HUES64 (cell line): ENCODE measurements around the gene NMNAT3.

ENCODE experiments used
- H3K27ac ChIP-seq: 2 replicates; pipeline ENCODE4 v1.7.0; 2013; ENCODE audit warnings: low read depth, low read length, inconsistent platforms
- H3K27me3 ChIP-seq: 2 replicates; pipeline ENCODE4 v1.6.1; 2013; ENCODE audit warnings: mild to moderate bottlenecking, low read length; ENCODE audit not compliant: insufficient read depth
- H3K36me3 ChIP-seq: 2 replicates; pipeline ENCODE4 v1.6.1; 2013; ENCODE audit warnings: mild to moderate bottlenecking, low read length; ENCODE audit not compliant: insufficient read depth
- H3K4me1 ChIP-seq: 2 replicates; pipeline ENCODE4 v1.6.1; 2013; ENCODE audit warnings: mild to moderate bottlenecking, low read length, moderate library complexity; ENCODE audit not compliant: insufficient read depth
- H3K4me3 ChIP-seq: 2 replicates; pipeline ENCODE4 v1.5.1; 2013; ENCODE audit warnings: mild to moderate bottlenecking, low read length, moderate library complexity
- H3K9ac ChIP-seq: 2 replicates; pipeline ENCODE4 v1.6.1; 2013; ENCODE audit warnings: mild to moderate bottlenecking, low read depth, low read length
- H3K9me3 ChIP-seq: 2 replicates; pipeline ENCODE4 v1.6.1; 2013; ENCODE audit warnings: low read depth, low read length; ENCODE audit not compliant: insufficient read depth
- WGBS: fragments of 150-250, 120-280 bp; methylation state at CpG from one replicate; pipeline ENCODE4 v1.1.7; 2013; ENCODE audit warnings: missing lambda C conversion rate; 5-methylcytosine and 5-hydroxymethylcytosine counted together

The NMNAT3 gene

DNA sequence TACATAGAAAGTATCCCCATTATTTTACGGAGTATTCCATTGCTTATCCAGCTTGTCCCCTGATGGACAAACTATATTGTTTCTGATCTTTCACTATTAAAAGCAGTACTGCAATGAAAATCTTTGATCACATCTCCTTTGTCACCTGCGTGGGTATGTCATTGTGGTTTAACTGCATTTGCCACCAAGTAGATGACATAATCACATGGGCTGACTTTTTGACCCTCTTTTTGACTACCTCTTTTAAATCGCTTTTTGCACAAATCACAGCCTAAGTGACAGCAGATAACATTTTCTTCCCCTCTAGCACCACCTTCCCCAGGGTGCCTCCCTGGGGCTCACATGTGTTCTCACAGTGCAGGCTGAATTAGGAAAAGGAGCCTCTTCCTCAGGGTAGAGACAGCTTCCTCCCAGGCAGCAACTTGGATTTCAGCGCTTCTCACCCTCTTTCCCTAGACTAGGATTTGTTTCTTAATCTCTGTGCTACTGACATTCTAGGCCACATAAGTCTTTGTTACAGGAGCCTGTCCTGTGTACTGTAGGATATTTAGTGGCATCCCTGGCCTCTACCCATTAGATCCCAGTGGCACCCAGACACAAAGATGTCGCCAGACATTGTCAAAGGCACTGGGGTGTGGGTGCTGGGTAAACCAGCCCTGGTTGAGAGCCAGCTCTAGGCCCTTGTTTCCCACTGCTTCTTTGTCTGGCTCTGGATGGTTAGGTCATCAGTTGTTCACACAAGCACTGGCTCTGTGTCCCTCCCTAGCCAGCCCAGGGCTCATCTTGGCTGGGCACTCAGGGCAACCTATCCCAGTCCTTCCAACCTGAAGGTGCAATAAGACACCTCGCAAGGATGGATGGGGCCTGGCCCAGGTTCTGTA, 136.9 kb downstream of the NMNAT3 start:
- no peaks in the 10 kb centered on the region for H3K36me3 ChIP-seq
- H3K27me3 ChIP-seq = peaks cover 32% of the 10 kb centered on the region
- no peak overlapping the region for H3K27ac ChIP-seq
- H3K4me3 ChIP-seq = peak overlapping the region; percentile 59
- H3K9ac ChIP-seq = no peak overlapping the region
- no peaks in the 10 kb centered on the region for H3K9me3 ChIP-seq
- WGBS = 79% methylated on average over 6 of the region's 6 CpGs
- H3K4me1 ChIP-seq = peaks cover 16% of the 10 kb centered on the region

DNA sequence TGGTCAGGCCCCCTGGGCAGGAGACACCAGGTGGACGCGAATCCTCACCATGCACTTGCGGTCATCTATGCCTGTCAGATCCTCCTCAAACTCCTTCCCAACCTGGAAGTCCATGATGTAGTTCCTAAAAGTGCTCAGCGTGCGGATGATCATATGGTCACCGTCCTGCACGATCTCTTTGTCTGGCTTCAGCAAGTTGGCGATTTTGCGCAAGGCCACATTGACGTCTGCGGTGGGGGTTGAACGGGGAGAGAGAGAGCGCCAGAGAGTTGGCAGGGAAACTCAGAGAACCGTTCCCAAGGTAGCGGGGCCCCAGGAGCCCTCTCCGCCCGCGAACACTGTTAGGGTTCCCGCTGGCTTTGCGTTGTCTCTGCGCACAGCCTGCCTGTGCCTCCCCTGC, 139.0 kb downstream of the NMNAT3 start:
- Histone ChIP-seq H3K9me3 (no peaks in the 10 kb centered on the region), H3K27me3 (peaks cover 32% of the 10 kb centered on the region), H3K4me1 (peaks cover 31% of the 10 kb centered on the region), H3K27ac (no peak overlapping the region), H3K9ac (peak overlapping the region; percentile 74; the same call in 1 of the 2 replicates), H3K4me3 (peak overlapping the region; percentile 59), H3K36me3 (no peaks in the 10 kb centered on the region)
- 9% methylated on average over 21 of the region's 21 CpGs for whole genome bisulfite sequencing

DNA sequence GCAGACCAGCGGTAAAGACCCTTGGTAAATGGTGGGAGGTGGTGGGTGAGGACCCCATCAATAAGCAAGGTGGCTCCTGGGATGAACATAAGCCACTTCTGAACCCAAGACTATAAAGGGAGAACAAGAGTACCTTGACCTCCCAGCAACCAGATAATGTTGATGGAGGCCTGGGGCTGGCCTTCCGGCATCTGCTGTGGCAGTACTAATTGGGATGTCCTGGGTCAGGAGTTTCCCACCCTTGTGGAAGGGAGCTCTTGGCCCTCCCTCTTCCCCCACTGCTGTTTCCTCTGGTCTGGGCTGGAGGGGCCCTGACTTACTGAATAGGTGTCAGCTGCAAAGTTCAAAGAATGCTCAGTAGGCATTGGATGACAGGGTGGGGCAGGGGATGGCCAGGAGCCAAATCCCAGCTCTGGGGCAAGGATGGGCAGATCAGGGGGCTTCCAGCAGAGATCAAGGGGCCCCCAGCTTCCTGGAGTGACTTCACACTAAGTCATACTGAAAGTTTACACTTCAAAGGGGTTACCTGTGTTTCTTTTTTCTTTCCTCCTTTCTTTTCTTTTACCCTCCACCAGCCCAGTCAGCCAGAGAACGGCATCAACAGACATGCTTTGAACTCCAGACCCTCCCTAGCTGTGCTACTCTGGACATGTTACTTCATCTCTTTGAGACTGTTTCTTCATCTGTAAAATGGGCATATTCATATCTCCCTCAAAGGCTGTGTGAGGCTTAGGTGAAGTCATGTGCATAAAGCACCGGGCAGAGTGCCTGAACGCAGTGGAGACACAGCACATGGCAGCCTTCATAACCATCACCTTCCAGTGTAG, 139.8 kb downstream of the NMNAT3 start:
- H3K9me3 ChIP-seq = no peaks in the 10 kb centered on the region
- WGBS = 58% methylated on average over 5 of the region's 5 CpGs
- no peak overlapping the region for H3K9ac ChIP-seq
- peak overlapping the region; percentile 59; the same call in 1 of the 2 replicates for H3K4me3 ChIP-seq
- peaks cover 32% of the 10 kb centered on the region for H3K27me3 ChIP-seq
- no peaks in the 10 kb centered on the region for H3K36me3 ChIP-seq
- no peak overlapping the region for H3K27ac ChIP-seq
- peaks cover 37% of the 10 kb centered on the region for H3K4me1 ChIP-seq

DNA sequence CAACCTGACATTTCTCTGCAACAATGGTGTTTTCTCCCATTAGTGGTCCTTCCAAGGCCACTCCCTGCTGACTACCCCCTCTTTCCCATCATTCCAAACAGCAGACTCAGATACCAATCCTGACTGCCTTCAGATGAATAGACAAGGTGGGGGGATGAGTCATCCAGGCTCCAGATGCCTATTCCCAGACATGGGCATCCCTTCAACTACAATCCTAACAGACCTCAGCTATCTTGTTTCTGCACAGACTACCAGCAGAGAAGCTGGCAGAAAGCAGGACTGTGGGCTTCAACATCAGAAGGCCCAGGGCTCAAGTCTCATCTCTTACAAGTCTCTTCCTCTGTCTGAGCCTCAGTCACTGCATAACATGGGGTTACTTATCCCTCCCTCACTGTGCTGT, 140.4 kb downstream of the NMNAT3 start:
- H3K27me3 ChIP-seq = peaks cover 32% of the 10 kb centered on the region
- no peaks in the 10 kb centered on the region for H3K36me3 ChIP-seq
- no peak overlapping the region for H3K27ac ChIP-seq
- H3K4me1 ChIP-seq = peaks cover 42% of the 10 kb centered on the region
- H3K9ac ChIP-seq = no peak overlapping the region
- H3K9me3 ChIP-seq = no peaks in the 10 kb centered on the region
- H3K4me3 ChIP-seq = no peak overlapping the region

DNA sequence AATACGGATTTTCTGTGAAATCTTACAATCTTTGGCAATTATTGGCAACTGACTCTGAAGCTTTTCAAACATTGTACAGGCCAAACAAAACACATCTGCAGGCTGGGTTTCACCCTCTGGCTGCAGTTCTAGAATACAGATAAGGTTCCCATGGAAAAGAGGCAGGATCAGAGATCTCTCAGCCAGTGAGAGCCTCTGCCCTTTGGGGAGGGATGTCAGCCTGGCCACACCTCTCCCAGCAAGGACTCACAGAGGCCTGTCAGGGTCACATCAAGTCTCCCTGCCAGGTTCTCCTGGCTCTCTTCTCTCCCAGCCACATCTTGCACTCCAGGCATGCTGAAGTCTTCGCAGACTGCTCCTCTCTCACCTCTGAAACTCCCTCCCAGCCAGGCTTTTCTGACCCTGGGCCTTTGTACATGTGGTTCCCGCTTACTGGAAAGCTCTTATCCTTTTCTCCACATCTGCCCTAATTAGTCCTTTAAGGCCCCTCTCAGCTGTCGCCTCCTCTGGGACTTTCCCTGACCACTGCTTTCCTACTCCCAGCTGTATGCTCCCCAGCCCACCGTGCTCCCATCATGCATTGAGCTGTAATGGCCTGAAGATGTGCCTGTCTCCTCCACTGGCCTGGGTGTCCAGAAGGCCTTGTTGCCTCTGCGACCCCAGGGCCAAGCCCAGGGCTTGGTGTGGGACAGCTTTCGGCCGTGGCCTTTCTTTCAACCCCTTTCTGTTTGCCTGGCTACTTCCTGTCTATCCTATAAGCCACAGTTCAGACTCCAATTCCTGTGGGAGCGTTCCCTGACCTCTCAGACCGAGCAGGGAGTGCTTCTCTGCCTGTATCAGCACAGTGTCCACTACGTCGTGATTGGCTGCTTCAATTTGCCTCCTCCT, 142.5 kb downstream of the NMNAT3 start:
- H3K27ac ChIP-seq = no peak overlapping the region
- 88% methylated on average over 12 of the region's 12 CpGs for WGBS
- H3K36me3 ChIP-seq = no peaks in the 10 kb centered on the region
- H3K4me1 ChIP-seq = peaks cover 40% of the 10 kb centered on the region
- no peak overlapping the region for H3K9ac ChIP-seq
- H3K9me3 ChIP-seq = no peaks in the 10 kb centered on the region
- H3K4me3 ChIP-seq = no peak overlapping the region
- peaks cover 17% of the 10 kb centered on the region for H3K27me3 ChIP-seq

DNA sequence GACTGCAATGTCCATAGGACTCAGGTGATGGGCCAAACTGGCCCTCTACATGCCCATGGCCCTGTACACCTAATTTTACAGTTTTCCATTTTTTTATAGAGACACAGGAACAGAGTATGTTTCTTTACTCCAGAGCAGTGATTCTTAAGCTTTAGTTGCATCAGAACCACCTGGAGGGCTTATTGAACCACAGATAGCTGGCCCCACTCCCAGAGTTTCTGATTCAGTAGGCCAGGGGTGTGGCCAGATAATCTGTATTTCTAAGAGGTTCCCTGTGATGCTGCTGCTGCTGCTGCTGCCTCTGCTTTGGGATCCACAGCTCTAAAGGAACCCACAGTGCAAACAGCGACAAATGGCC, 143.3 kb downstream of the NMNAT3 start:
- Histone ChIP-seq H3K9me3 (no peaks in the 10 kb centered on the region), H3K27me3 (peaks cover 17% of the 10 kb centered on the region), H3K4me1 (peaks cover 40% of the 10 kb centered on the region), H3K9ac (no peak overlapping the region), H3K27ac (no peak overlapping the region), H3K36me3 (no peaks in the 10 kb centered on the region), H3K4me3 (no peak overlapping the region)
- WGBS = 85% methylated on average over 1 of the region's 1 CpG

DNA sequence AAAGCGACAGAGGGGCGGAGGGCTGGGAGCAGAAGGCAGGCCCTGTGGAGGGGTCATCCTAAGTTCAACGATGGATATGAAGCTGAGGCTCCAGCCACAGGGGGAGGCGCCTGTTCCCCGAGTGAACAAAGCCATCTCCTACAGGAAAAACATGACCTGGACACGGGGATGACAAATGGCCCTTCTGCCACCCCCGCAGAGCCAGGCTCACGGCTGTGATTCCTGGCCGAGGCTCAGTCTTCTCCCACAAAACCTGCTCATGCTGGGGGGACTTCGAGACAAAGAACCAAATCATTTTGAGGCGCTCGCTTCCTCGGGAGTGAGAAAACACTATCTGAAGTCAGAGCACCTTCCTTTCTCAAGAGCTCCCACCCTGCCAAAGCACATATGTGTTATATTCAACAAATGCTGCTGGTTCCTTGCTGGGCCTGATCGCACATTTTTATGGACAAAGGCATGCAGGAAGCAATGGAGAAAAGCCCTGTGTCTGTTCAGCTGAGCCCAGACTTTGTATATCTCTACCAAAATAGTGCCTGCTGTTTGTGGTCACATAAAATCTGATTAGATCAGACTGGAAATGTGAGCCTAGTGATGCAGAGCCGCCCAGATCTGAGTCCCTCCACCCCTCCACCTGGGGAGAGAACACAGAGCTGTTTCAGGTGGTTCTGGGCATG, 143.9 kb downstream of the NMNAT3 start:
- WGBS = 75% methylated on average over 15 of the region's 15 CpGs
- H3K27ac ChIP-seq = no peak overlapping the region

DNA sequence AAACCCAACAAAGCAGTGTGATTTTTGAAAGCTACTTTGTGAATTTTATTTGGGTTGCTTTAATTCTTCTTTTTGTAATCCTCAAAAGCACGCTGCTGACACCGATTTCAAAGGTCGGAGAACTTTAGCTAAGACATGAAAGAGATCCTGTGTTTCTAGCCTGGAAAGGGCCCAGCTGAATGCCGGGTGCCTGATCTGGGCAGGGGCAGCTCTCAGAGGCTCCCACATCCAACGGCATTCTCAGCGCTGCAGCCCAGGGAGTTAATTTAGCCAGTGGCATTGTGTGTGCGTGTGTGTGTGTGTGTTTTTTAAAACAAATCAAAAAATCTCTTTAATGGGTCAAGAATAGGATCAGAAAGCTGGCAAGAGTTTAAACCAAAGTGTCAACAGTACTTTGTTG, 144.8 kb downstream of the NMNAT3 start:
- H3K4me3 ChIP-seq = no peak overlapping the region
- H3K27ac ChIP-seq = no peak overlapping the region
- H3K27me3 ChIP-seq = peaks cover 2% of the 10 kb centered on the region
- H3K36me3 ChIP-seq = no peaks in the 10 kb centered on the region
- H3K9me3 ChIP-seq = no peaks in the 10 kb centered on the region
- 89% methylated on average over 6 of the region's 7 CpGs for WGBS
- no peak overlapping the region for H3K9ac ChIP-seq
- H3K4me1 ChIP-seq = peaks cover 36% of the 10 kb centered on the region

More for the DNA sequence above, 143.9 kb downstream of the NMNAT3 start:
- no peak overlapping the region for H3K9ac ChIP-seq
- peaks cover 12% of the 10 kb centered on the region for H3K27me3 ChIP-seq
- H3K9me3 ChIP-seq = no peaks in the 10 kb centered on the region
- H3K4me3 ChIP-seq = no peak overlapping the region
- peaks cover 40% of the 10 kb centered on the region for H3K4me1 ChIP-seq
- no peaks in the 10 kb centered on the region for H3K36me3 ChIP-seq

DNA sequence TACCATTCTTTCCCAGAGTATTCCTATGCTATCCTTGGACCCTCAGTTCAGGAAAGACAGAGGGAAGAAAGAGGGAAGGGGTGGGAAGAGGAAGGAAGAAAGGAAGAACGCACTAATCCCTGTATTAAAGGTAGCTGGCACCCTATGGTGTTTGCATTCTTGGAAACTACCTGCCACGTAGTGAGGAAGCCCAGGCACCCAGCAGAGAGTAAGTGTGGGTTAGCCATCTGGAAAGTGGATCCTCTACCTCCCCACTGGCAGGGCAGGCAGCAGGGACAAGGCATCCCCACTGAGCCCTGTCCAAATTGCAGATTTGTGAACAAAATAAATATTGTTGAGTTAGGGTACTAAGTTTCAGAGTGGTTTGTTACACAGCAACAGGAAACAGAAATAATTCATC, 147.1 kb downstream of the NMNAT3 start:
- H3K27ac ChIP-seq = no peak overlapping the region
- H3K27me3 ChIP-seq = no peaks in the 10 kb centered on the region
- H3K4me1 ChIP-seq = peaks cover 36% of the 10 kb centered on the region
- no peak overlapping the region for H3K4me3 ChIP-seq
- no peak overlapping the region for H3K9ac ChIP-seq
- WGBS = 61% methylated on average over 2 of the region's 2 CpGs
- H3K9me3 ChIP-seq = no peaks in the 10 kb centered on the region
- no peaks in the 10 kb centered on the region for H3K36me3 ChIP-seq

DNA sequence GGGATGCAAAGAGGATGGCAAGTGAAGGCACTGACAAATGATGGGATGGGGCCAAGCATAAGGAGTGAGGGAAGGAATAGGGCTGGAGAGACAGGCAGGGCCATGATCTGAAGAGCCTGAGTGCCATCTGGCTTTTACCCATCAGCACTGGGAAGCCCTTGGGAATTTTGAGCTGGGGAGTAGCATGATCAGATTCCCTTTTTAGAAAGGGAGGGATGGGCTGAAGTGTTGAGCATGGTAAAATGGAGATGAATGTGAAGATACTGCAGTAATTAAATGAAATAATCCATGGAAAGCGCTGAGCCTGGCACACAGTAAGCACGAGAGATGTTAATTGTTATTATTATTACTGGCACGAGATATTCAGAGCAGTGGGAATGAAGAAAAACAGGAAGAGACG, 148.1 kb downstream of the NMNAT3 start:
- no peaks in the 10 kb centered on the region for H3K9me3 ChIP-seq
- peaks cover 35% of the 10 kb centered on the region for H3K4me1 ChIP-seq
- no peak overlapping the region for H3K9ac ChIP-seq
- no peak overlapping the region for H3K27ac ChIP-seq
- no peaks in the 10 kb centered on the region for H3K27me3 ChIP-seq
- 90% methylated on average over 4 of the region's 4 CpGs for WGBS
- H3K36me3 ChIP-seq = no peaks in the 10 kb centered on the region
- no peak overlapping the region for H3K4me3 ChIP-seq
